DOHH2 (cell line): ENCODE data around the gene OR56B4.
"Not testable (repeated sequence)": the region's sequence is repeated elsewhere in the genome, so short reads cannot be mapped to it uniquely, and the experiment has no call there.

ENCODE experiments used
- H3F3A ChIP-seq: fragments of 200-600 bp; sonication (generic), shearing (Covaris generic); 2 replicates; pipeline ENCODE4 v1.6.0; 2016; ENCODE audit warnings: antibody characterized with exemption, mild to moderate bottlenecking; ENCODE audit not compliant: control insufficient read depth, insufficient read depth
- H3K27ac ChIP-seq: fragments of 200-600 bp; sonication (generic); 2 replicates; pipeline ENCODE4 v1.5.1; 2014; ENCODE audit warnings: low read depth, mild to moderate bottlenecking, low read length, moderate library complexity
- H3K27me3 ChIP-seq: fragments of 200-600 bp; sonication (generic); 2 replicates; pipeline ENCODE4 v1.6.1; 2014; ENCODE audit warnings: mild to moderate bottlenecking, low read length, mixed read lengths; ENCODE audit not compliant: control insufficient read depth
- H3K36me3 ChIP-seq: fragments of 200-600 bp; sonication (generic); 2 replicates; pipeline ENCODE4 v1.6.1; 2014; ENCODE audit warnings: mild to moderate bottlenecking, low read length, moderate library complexity, mixed read lengths; ENCODE audit not compliant: control insufficient read depth
- H3K4me1 ChIP-seq: fragments of 200-600 bp; sonication (generic); 2 replicates; pipeline ENCODE4 v1.6.1; 2014; ENCODE audit warnings: mild to moderate bottlenecking, low read length, mixed read lengths; ENCODE audit not compliant: control insufficient read depth
- H3K4me2 ChIP-seq: fragments of 200-600 bp; sonication (generic); 2 replicates; pipeline ENCODE4 v1.6.0; 2014; ENCODE audit warnings: mild to moderate bottlenecking, low read length, moderate library complexity
- H3K4me3 ChIP-seq: fragments of 200-600 bp; sonication (generic); 2 replicates; pipeline ENCODE4 v1.5.1; 2014; ENCODE audit warnings: mild to moderate bottlenecking, low read length, mixed read lengths
- H3K79me2 ChIP-seq: fragments of 200-600 bp; sonication (generic); 2 replicates; pipeline ENCODE4 v1.6.1; 2014; ENCODE audit warnings: mild to moderate bottlenecking, low read length, mixed read lengths; ENCODE audit not compliant: control insufficient read depth
- H3K9me2 ChIP-seq: fragments of 200-600 bp; sonication (generic); replicated peaks from 2 replicates; pipeline ENCODE4 v1.6.1; 2014; ENCODE audit warnings: mild to moderate bottlenecking, low read length, mixed read lengths; ENCODE audit not compliant: control insufficient read depth
- H3K9me3 ChIP-seq: fragments of 200-600 bp; sonication (generic); 2 replicates; pipeline ENCODE4 v1.6.1; 2014; ENCODE audit warnings: antibody characterized with exemption, low read length, mixed read lengths; ENCODE audit not compliant: control insufficient read depth, insufficient read depth
- H4K20me1 ChIP-seq: fragments of 200-600 bp; sonication (generic); 2 replicates; pipeline ENCODE4 v1.6.0; 2014; ENCODE audit warnings: low read depth, mild to moderate bottlenecking, antibody characterized with exemption, low read length, moderate library complexity; ENCODE audit not compliant: control insufficient read depth, insufficient read depth
- EZH2phosphoT487 ChIP-seq: fragments of 200-600 bp; sonication (generic); IDR thresholded peaks from 2 replicates; pipeline ENCODE4 v1.6.1; 2017; ENCODE audit warnings: borderline replicate concordance, mild to moderate bottlenecking, antibody characterized with exemption, low read length, moderate library complexity, mixed read lengths
- TF ChIP-seq, protein P1 (sequence below): fragments of 200-600 bp; sonication (generic); IDR thresholded peaks from one replicate; pipeline ENCODE4 v1.5.1; 2014; ENCODE audit warnings: antibody characterized with exemption, mild to moderate bottlenecking, low read depth, low read length; ENCODE audit not compliant: poor library complexity, severe bottlenecking

The OR56B4 gene

DNA sequence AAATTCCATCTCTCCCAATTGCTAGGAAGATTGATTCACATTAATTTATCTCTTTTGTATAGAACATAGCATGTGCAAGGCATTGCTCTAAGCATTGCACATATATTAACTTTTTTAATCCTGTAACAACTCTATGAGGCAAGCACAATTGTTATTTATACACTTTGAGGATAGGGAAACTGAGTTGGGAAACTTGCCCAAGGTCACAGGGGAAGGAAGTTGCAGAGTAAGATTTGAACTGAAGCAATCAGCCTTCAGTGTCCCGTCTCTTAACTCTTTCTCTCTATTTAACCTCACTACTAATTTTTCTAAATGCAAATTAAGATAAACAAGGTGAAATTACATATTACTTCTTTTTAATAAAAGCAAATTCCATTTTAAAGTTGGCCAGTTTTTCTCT is 22.2 kb downstream of the OR56B4 start:
- Histone ChIP-seq H3K4me2 (no peak overlapping the region), H3K79me2 (no peaks in the 10 kb centered on the region), H3K4me3 (no peak overlapping the region), H3K36me3 (no peaks in the 10 kb centered on the region), H3F3A (no peaks in the 10 kb centered on the region), H3K27me3 (no peaks in the 10 kb centered on the region), H3K27ac (no peak overlapping the region), H4K20me1 (no peaks in the 10 kb centered on the region), H3K9me2 (no peaks in the 10 kb centered on the region), H3K9me3 (no peaks in the 10 kb centered on the region), H3K4me1 (no peaks in the 10 kb centered on the region)
- TF ChIP-seq, protein P1, sequence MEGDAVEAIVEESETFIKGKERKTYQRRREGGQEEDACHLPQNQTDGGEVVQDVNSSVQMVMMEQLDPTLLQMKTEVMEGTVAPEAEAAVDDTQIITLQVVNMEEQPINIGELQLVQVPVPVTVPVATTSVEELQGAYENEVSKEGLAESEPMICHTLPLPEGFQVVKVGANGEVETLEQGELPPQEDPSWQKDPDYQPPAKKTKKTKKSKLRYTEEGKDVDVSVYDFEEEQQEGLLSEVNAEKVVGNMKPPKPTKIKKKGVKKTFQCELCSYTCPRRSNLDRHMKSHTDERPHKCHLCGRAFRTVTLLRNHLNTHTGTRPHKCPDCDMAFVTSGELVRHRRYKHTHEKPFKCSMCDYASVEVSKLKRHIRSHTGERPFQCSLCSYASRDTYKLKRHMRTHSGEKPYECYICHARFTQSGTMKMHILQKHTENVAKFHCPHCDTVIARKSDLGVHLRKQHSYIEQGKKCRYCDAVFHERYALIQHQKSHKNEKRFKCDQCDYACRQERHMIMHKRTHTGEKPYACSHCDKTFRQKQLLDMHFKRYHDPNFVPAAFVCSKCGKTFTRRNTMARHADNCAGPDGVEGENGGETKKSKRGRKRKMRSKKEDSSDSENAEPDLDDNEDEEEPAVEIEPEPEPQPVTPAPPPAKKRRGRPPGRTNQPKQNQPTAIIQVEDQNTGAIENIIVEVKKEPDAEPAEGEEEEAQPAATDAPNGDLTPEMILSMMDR, result no peak
- TF ChIP-seq EZH2phosphoT487, result no peak

DNA sequence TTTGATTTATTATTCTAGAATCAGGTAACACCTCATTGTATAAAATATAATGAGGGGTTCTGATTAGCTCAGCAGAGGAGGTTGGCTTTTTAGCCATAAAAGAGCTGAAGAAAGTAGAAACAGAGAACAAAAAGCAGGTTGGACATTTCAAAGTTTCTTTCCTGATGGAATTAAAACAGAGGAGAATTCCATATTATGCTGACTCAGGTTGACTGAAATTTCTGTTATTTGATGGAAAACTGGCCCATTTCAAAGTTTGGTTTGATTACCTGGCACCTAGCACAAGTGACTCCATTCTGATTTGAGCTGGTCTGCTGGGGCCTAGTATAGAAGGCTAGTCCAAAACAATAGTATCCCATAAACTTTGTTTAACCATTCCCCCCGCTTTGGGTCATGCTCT is 24.9 kb downstream of the OR56B4 start:
- H3K27ac ChIP-seq, result no peak overlapping the region
- no peaks in the 10 kb centered on the region for H3K9me2 ChIP-seq
- no peak overlapping the region for H3K4me2 ChIP-seq
- H3K79me2 ChIP-seq, result no peaks in the 10 kb centered on the region
- peaks cover 3% of the 10 kb centered on the region; the same call in 1 of the 2 replicates for H3K27me3 ChIP-seq
- H4K20me1 ChIP-seq, result no peaks in the 10 kb centered on the region
- H3K4me3 ChIP-seq, result no peak overlapping the region
- H3K9me3 ChIP-seq, result no peaks in the 10 kb centered on the region
- no peaks in the 10 kb centered on the region for H3K4me1 ChIP-seq
- no peak for TF ChIP-seq EZH2phosphoT487
- TF ChIP-seq, protein P1, result no peak
- no peaks in the 10 kb centered on the region for H3F3A ChIP-seq
- H3K36me3 ChIP-seq, result no peaks in the 10 kb centered on the region

DNA sequence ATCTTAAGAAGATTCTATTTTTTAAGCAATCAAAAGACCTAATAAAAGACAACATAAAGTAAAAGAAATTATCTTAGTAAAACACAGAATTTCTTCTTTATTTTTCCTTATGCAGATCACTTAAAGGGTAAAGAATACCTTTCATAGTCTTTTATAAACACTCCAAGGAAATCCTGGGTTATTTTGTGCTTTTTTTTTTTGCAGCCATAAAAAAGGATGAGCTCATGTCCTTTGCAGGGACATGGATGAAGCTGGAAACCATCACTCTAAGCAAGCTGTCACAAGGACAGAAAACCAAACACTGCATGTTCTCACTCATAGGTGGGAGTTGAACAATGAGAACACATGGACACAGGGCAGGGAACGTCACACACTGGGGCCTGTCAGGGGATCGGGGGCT is 28.5 kb downstream of the OR56B4 start:
- H3K4me2 ChIP-seq, H3K4me1 ChIP-seq, H3K9me3 ChIP-seq, H3K27ac ChIP-seq, H3K4me3 ChIP-seq, H4K20me1 ChIP-seq, H3K79me2 ChIP-seq, H3K27me3 ChIP-seq, H3K36me3 ChIP-seq, H3F3A ChIP-seq, H3K9me2 ChIP-seq: not testable (repeated sequence)

DNA sequence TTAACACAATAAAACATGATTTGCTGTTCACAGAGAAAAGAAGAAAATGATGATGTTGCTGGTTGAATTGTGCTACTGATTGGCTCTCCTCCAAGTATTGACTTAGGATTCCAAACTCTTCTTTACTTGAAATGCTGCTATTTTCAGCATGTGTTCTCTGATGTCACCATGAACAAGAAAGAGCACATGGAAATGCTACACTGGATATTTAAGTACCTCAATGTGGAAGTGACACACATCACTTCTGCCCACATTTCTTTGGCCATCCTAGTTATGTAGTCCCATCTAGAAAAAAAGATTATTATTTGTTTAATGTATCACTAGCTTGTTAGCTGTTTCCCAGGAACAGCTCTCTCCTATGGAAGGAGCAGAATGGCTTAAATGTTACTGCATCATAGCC is 35.5 kb downstream of the OR56B4 start:
- Histone ChIP-seq H3K4me2 (no peak overlapping the region), H3K36me3 (no peaks in the 10 kb centered on the region), H4K20me1 (no peaks in the 10 kb centered on the region), H3K4me1 (no peaks in the 10 kb centered on the region), H3K9me3 (no peaks in the 10 kb centered on the region), H3K4me3 (no peak overlapping the region), H3K27ac (no peak overlapping the region), H3K79me2 (no peaks in the 10 kb centered on the region), H3K27me3 (peaks cover 4% of the 10 kb centered on the region; the same call in 1 of the 2 replicates), H3F3A (no peaks in the 10 kb centered on the region), H3K9me2 (no peaks in the 10 kb centered on the region)
- no peak for TF ChIP-seq EZH2phosphoT487
- TF ChIP-seq, protein P1, result no peak

DNA sequence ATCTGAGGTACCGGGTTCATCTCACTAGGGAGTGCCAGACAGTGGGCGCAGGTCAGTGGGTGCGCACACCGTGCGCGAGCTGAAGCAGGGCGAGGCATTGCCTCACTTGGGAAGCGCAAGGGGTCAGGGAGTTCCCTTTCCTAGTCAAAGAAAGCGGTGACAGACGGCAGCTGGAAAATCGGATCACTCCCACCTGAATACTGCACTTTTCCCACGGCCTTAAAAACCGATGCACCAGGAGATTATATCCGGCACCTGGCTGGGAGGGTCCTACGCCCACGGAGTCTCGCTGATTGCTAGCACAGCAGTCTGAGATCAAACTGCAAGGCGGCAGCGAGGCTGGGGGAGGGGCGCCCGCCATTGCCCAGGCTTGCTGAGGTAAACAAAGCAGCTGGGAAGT is 36.3 kb downstream of the OR56B4 start:
- not testable (repeated sequence) for H3K4me2 ChIP-seq, H3F3A ChIP-seq, H3K79me2 ChIP-seq, H3K27ac ChIP-seq, H3K36me3 ChIP-seq, H3K9me2 ChIP-seq, H3K4me1 ChIP-seq, H3K4me3 ChIP-seq, H3K27me3 ChIP-seq, H3K9me3 ChIP-seq, H4K20me1 ChIP-seq
